A673 (cell line): Measurements from ENCODE around the gene CTTN.

ENCODE experiments used
- EZH2 ChIP-seq: fragments of 200-600 bp; sonication (generic); IDR thresholded peaks from 2 replicates; pipeline ENCODE4 v1.6.1; 2017; ENCODE audit warnings: borderline replicate concordance, low read depth, mild to moderate bottlenecking, mixed read lengths, antibody characterized with exemption, low read length; ENCODE audit not compliant: poor library complexity, severe bottlenecking
- TF ChIP-seq, protein P1 (sequence below): fragments of 300-800, 200-600 bp; sonication (generic); conservative IDR thresholded peaks from 2 replicates; pipeline ENCODE4 v1.5.1; 2017; ENCODE audit warnings: low read depth, mild to moderate bottlenecking, antibody characterized with exemption, low read length, moderate library complexity, mixed read lengths

DNA sequence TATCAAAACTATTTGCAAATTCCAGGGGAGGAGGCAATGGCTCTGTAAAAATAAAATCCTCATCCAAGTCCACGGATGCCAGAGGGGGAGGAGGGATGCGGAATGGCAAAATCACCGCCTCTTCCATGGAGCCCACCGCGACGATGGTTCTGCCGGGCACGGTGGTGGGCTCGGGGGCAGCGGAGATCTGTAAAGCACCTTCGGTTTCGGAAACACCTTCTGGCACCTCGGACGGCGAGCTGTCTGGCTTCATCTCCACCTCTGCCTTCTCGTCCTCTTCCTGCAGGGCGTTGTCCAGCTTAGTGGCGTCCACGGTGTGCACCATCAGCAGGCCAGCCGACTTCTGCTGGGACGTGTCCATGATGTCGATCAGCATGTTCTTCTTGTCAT, 87.7 kb downstream of the CTTN start:
- TF ChIP-seq, protein P1, sequence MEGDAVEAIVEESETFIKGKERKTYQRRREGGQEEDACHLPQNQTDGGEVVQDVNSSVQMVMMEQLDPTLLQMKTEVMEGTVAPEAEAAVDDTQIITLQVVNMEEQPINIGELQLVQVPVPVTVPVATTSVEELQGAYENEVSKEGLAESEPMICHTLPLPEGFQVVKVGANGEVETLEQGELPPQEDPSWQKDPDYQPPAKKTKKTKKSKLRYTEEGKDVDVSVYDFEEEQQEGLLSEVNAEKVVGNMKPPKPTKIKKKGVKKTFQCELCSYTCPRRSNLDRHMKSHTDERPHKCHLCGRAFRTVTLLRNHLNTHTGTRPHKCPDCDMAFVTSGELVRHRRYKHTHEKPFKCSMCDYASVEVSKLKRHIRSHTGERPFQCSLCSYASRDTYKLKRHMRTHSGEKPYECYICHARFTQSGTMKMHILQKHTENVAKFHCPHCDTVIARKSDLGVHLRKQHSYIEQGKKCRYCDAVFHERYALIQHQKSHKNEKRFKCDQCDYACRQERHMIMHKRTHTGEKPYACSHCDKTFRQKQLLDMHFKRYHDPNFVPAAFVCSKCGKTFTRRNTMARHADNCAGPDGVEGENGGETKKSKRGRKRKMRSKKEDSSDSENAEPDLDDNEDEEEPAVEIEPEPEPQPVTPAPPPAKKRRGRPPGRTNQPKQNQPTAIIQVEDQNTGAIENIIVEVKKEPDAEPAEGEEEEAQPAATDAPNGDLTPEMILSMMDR, result no peak
- TF ChIP-seq EZH2, result no peak
